HCT116 (cell line): Measurements from ENCODE around the gene PCDH1. TPM values are rescaled to one million over a fixed set of nuclear protein-coding genes. Genes with fewer than 3 reads are reported as not detected.
A peak's percentile ranks its signal among the peaks of the same experiment; 100 is the strongest.
"Not testable (repeated sequence)": the region's sequence is repeated elsewhere in the genome, so short reads cannot be mapped to it uniquely, and the experiment has no call there.

Experiments
- ATAC-seq: fragments of 200-7000 bp; cut with Tn5 transposase; 2 replicates; pipeline ENCODE4 v1.9.1; 2020; ENCODE audit warnings: mild to moderate bottlenecking, moderate library complexity
- BruUV-seq: library from RNA; stranded (reverse); fragments of 400-500 nt; replicated peaks from 2 replicates; lab custom pipeline; 2021; lab: Mats Ljungman, UMichigan
- CTCF ChIA-PET: fragments of 300-600 bp; sonication (Branson Sonifier 250); formaldehyde crosslinking; loops from one replicate; lab custom pipeline; 2021; ENCODE audit warnings: antibody characterized with exemption; lab: Charles Lee
- POLR2A ChIA-PET: fragments of 300-600, 350-600 bp; sonication (Branson Sonifier 250); formaldehyde crosslinking; loops from one replicate; lab custom pipeline; 2021; ENCODE audit warnings: antibody characterized with exemption; lab: Charles Lee
- RAD21 ChIA-PET, 2 experiments: fragments of 300-600 bp; sonication (Branson Sonifier 250); formaldehyde crosslinking; loops; one replicate each; lab custom pipeline; 2023; ENCODE audit warnings: low total read pairs in 2 of 2; ENCODE audit not compliant: uncharacterized antibody in 2 of 2, unreplicated experiment in 2 of 2, low non-redundant PET in 1 of 2; lab: Charles Lee
- DNase-seq: peaks from one replicate; pipeline ENCODE4 v3.0.0-alpha.2; 2010; ENCODE audit warnings: low read depth, low spot score
- H2AFZ ChIP-seq: fragments of 200-600 bp; shearing (Covaris generic), sonication (generic); 2 replicates; pipeline ENCODE4 v1.6.1; 2017; ENCODE audit warnings: low read depth, mixed run types, mixed read lengths, antibody characterized with exemption, low read length; ENCODE audit not compliant: poor library complexity, severe bottlenecking
- H3K27ac ChIP-seq: 2 replicates; pipeline ENCODE4 v1.5.1; 2012; ENCODE audit warnings: low read depth, low read length
- H3K27me3 ChIP-seq: fragments of 200-600 bp; sonication (generic); 2 replicates; pipeline ENCODE4 v1.6.1; 2016; ENCODE audit warnings: mixed run types, low read length, mixed read lengths; ENCODE audit not compliant: insufficient read depth
- H3K36me3 ChIP-seq, 2 experiments: fragments of 200-500 bp in 1 of 2; fragments of 200-600 bp in 1 of 2; sonication (Bioruptor generic) in 1 of 2; sonication (generic) in 1 of 2; 2 replicates each; pipeline versions ENCODE4 v1.5.1 to v1.6.1; 2014 to 2016; ENCODE audit warnings: low read length in 2 of 2, inconsistent platforms in 1 of 2, mixed read lengths in 1 of 2, mixed run types in 1 of 2; ENCODE audit not compliant: insufficient read depth in 2 of 2, control insufficient read depth in 1 of 2
- H3K4me1 ChIP-seq, 2 experiments: fragments of 200-600 bp in 1 of 2; sonication (generic) in 1 of 2; 2 replicates each; pipeline versions ENCODE4 v1.5.1 to v1.6.1; 2012 to 2017; ENCODE audit warnings: low read length in 2 of 2, inconsistent platforms in 1 of 2, mild to moderate bottlenecking in 1 of 2, mixed read lengths in 1 of 2, mixed run types in 1 of 2, moderate library complexity in 1 of 2; ENCODE audit not compliant: insufficient read depth in 2 of 2, control insufficient read depth in 1 of 2
- H3K4me2 ChIP-seq: fragments of 200-600 bp; sonication (generic); 2 replicates; pipeline ENCODE4 v1.6.1; 2017; ENCODE audit warnings: mixed run types, low read length, mixed read lengths
- H3K4me3 ChIP-seq, 2 experiments: fragments of 200-600 bp in 1 of 2; sonication (generic) in 1 of 2; replicated peaks in 1 of 2; 2 replicates each; pipeline ENCODE4 v1.5.1; 2011 to 2016; ENCODE audit warnings: low read length in 2 of 2, control low read depth in 1 of 2, low read depth in 1 of 2, mild to moderate bottlenecking in 1 of 2, mixed read lengths in 1 of 2, mixed run types in 1 of 2
- H3K79me2 ChIP-seq: fragments of 200-600 bp; sonication (generic); 2 replicates; pipeline ENCODE4 v1.6.1; 2017; ENCODE audit warnings: mild to moderate bottlenecking, mixed run types, low read length, moderate library complexity, mixed read lengths; ENCODE audit not compliant: insufficient read depth
- H3K9ac ChIP-seq: fragments of 200-600 bp; sonication (generic); 2 replicates; pipeline ENCODE4 v1.6.1; 2016; ENCODE audit warnings: low read length, mixed read lengths
- H3K9me2 ChIP-seq: fragments of 200-600 bp; sonication (generic), shearing (Covaris generic); 2 replicates; pipeline ENCODE4 v1.6.1; 2017; ENCODE audit warnings: mixed run types, mild to moderate bottlenecking, moderate library complexity; ENCODE audit not compliant: insufficient read depth
- H3K9me3 ChIP-seq, 2 experiments: fragments of 200-500 bp in 1 of 2; fragments of 200-600 bp in 1 of 2; sonication (Bioruptor generic) in 1 of 2; sonication (generic) in 1 of 2; 2 replicates each; pipeline ENCODE4 v1.6.1; 2014 to 2017; ENCODE audit warnings: low read length in 2 of 2, mixed read lengths in 2 of 2, inconsistent platforms in 1 of 2, low read depth in 1 of 2, mild to moderate bottlenecking in 1 of 2, mixed run types in 1 of 2, moderate library complexity in 1 of 2; ENCODE audit not compliant: control insufficient read depth in 1 of 2, insufficient read depth in 1 of 2
- H4K20me1 ChIP-seq: fragments of 200-600 bp; sonication (generic), shearing (Covaris generic); 2 replicates; pipeline ENCODE4 v1.6.1; 2017; ENCODE audit warnings: mixed run types, mild to moderate bottlenecking, moderate library complexity; ENCODE audit not compliant: insufficient read depth
- CBX3 ChIP-seq: IDR thresholded peaks from 2 replicates; pipeline ENCODE4 v1.6.1; 2012; ENCODE audit warnings: low read depth
- EGR1 ChIP-seq: IDR thresholded peaks from 2 replicates; pipeline ENCODE4 v1.6.1; 2012; ENCODE audit warnings: low read depth
- EZH2 ChIP-seq: fragments of 200-600 bp; sonication (generic); IDR thresholded peaks from 2 replicates; pipeline ENCODE4 v1.6.1; 2017; ENCODE audit warnings: antibody characterized with exemption, mixed run types
- POLR2AphosphoS5 ChIP-seq: IDR thresholded peaks from 2 replicates; pipeline ENCODE4 v1.6.1; 2011; ENCODE audit warnings: mild to moderate bottlenecking, low read depth, low read length, moderate library complexity
- RAD21 ChIP-seq: IDR thresholded peaks from 2 replicates; pipeline ENCODE4 v1.6.1; 2012; ENCODE audit warnings: low read depth, mild to moderate bottlenecking
- SRF ChIP-seq: IDR thresholded peaks from 2 replicates; pipeline ENCODE4 v1.6.1; 2012; ENCODE audit warnings: low read depth
- intact Hi-C: fragments of 100-400 bp; cut with micrococcal nuclease; formaldehyde crosslinking; loops from 2 replicates; pipeline ENCODE4 v1.10.0; 2022
- total RNA-seq: library from RNA; stranded (reverse); gene quantifications from one replicate; pipeline ENCODE4 v1.2.1, GENCODE V29; 2021; ENCODE audit not compliant: unreplicated experiment

Gene PCDH1
- total RNA-seq, 1 experiment from 2014 or later = 24.2 TPM

- TF ChIP-seq RAD21 = no peak
- peak; percentile 81; the same call in 1 of the 2 replicates for TF ChIP-seq POLR2AphosphoS5
- no peak; the same call in 1 of the 2 replicates for TF ChIP-seq CBX3
- no peak for TF ChIP-seq EZH2
- peak; percentile 79; the same call in 1 of the 2 replicates for TF ChIP-seq EGR1
- TF ChIP-seq SRF = no peak
These were observed 45.5 kb upstream of the PCDH1 start, which contains the start of gene DELE1 (continued) for GRCh38 chr5:141923448-141924313.

- peaks cover 4 to 13% of the 10 kb centered on the region in 2 experiments; a peak in 3 of 4 replicates for H3K4me1 ChIP-seq
- DNase-seq, BruUV-seq, H3K9me2 ChIP-seq, H4K20me1 ChIP-seq, H2AFZ ChIP-seq, intact Hi-C loops, H3K9me3 ChIP-seq, H3K27me3 ChIP-seq: not testable (repeated sequence)
- ChIA-PET CTCF (interaction anchor here (1.0 to 3.1 kb wide), 5 partner anchors 9 to 231 kb away, joined by 3 to 17 read pairs (median 5); no protein-coding TSS in a partner anchor), RAD21 (interaction anchor here in 1 of 2 experiments (0.7 to 1.0 kb wide), 2 partner anchors 38 to 561 kb away, joined by 3 read pairs; no protein-coding TSS in a partner anchor), POLR2A (interaction anchor here (0.9 to 1.6 kb wide), 6 partner anchors 7 to 46 kb away, joined by 3 to 7 read pairs (median 4); no protein-coding TSS in a partner anchor)
- ATAC-seq = peak; percentile 8
- H3K4me2 ChIP-seq = peak overlapping the region; percentile 97
- peak overlapping the region; percentile 93 to 97 for H3K4me3 ChIP-seq
- H3K79me2 ChIP-seq = peaks cover 29% of the 10 kb centered on the region
- H3K27ac ChIP-seq = peak overlapping the region; percentile 95
- H3K9ac ChIP-seq = peak overlapping the region; percentile 95
- H3K36me3 ChIP-seq = peaks cover 11 to 25% of the 10 kb centered on the region in 2 experiments; a peak in 3 of 4 replicates
These were observed 44.7 kb upstream of the PCDH1 start for GRCh38 chr5:141922827-141923447.
